IMR-90 (cell line): ENCODE measurements around the gene CEP63.

Experiments used
- CTCF ChIP-seq: conservative IDR thresholded peaks from 2 replicates; pipeline ENCODE4 v1.5.1; 2012; ENCODE audit warnings: mild to moderate bottlenecking, low read depth, low read length, improper control_type of control experiment
- FOS ChIP-seq: fragments of 150-350 bp; IDR thresholded peaks from 2 replicates; pipeline ENCODE4 v1.6.1; 2016; ENCODE audit warnings: low read depth, low read length
- MAFK ChIP-seq: IDR thresholded peaks from 2 replicates; pipeline ENCODE4 v1.6.1; 2012; ENCODE audit warnings: low read depth, low read length, improper control_type of control experiment
- POLR2A ChIP-seq: IDR thresholded peaks from 2 replicates; pipeline ENCODE4 v1.6.1; 2012; ENCODE audit warnings: mild to moderate bottlenecking, low read depth, low read length
- USF2 ChIP-seq: fragments of 150-350 bp; IDR thresholded peaks from 2 replicates; pipeline ENCODE4 v1.6.1; 2017; ENCODE audit warnings: mild to moderate bottlenecking, antibody characterized with exemption, low read length, low read depth

GRCh38 chr3:134607054-134608022 is 121.5 kb downstream of the CEP63 start:
- TF ChIP-seq POLR2A (no peak), FOS (no peak), CTCF (no peak), MAFK (no peak), USF2 (no peak)
